AG04449 (cell line): Measurements from ENCODE around the gene PTH2.
"Not testable (repeated sequence)": the region's sequence is repeated elsewhere in the genome, so short reads cannot be mapped to it uniquely, and the experiment has no call there.

Source experiments
- CTCF ChIA-PET: fragments of 350-600 bp; formaldehyde crosslinking; extraction: SDS; loops from one replicate; lab custom pipeline; 2021; ENCODE audit warnings: antibody characterized with exemption; lab: Yijun Ruan, JAX
- POLR2A ChIA-PET: fragments of 400-600, 350-600 bp; formaldehyde crosslinking; extraction: SDS; loops from one replicate; lab custom pipeline; 2020; ENCODE audit warnings: antibody characterized with exemption, inconsistent platforms; lab: Yijun Ruan, JAX
- DNase-seq: peaks from one replicate; pipeline ENCODE4 v3.0.0-alpha.2; 2010; ENCODE audit warnings: low read depth, low spot score
- H3K4me3 ChIP-seq: 2 replicates; pipeline ENCODE4 v1.5.1; 2011; ENCODE audit warnings: low read depth, mild to moderate bottlenecking, control low read depth, low read length
- CTCF ChIP-seq: IDR thresholded peaks from one replicate; pipeline ENCODE4 v1.5.1; 2011; ENCODE audit warnings: mild to moderate bottlenecking, moderate library complexity, low read length, control low read depth, inconsistent platforms; ENCODE audit not compliant: insufficient read depth; ENCODE audit errors: missing control alignments

Gene PTH2

GRCh38 chr19:49451430-49452181 lies 28.4 kb upstream of the PTH2 start, which contains the start of gene PIH1D1:
PIH1D1 (minus strand) TSS chr19:49451814; CDS start chr19:49451574, 240 bp downstream.
- peak within 1 kb of the TSS; percentile 96 for H3K4me3 ChIP-seq
- POLR2A ChIA-PET = interaction anchor here (0.6 to 1.0 kb wide), 4 partner anchors 36 to 206 kb away, joined by 3 read pairs; partner anchors contain the start of genes RPL13A, RPS11 and TEAD2
- CTCF ChIA-PET = interaction anchor here (1.1 to 6.2 kb wide), 3 partner anchors 19 to 119 kb away, joined by 3 to 40 read pairs (median 3); partner anchors contain the start of gene FLT3LG
- DNase-seq = peak; percentile 95
- peak; percentile 11 for TF ChIP-seq CTCF

GRCh38 chr19:49450405-49450804 lies 27.2 kb upstream of the PTH2 start:
- H3K4me3 ChIP-seq = peak overlapping the region; percentile 40
- TF ChIP-seq CTCF = no peak
- DNase-seq = no peak
- ChIA-PET POLR2A (no interaction called here), CTCF (interaction anchor here (1.0 to 1.3 kb wide), 3 partner anchors 44 to 97 kb away, joined by 3 read pairs; no protein-coding TSS in a partner anchor)

GRCh38 chr19:49448432-49448786 lies 25.2 kb upstream of the PTH2 start:
- ChIA-PET CTCF (interaction anchor here (1.6 to 5.6 kb wide), 3 partner anchors 25 to 147 kb away, joined by 3 to 50 read pairs (median 5); no protein-coding TSS in a partner anchor), POLR2A (no interaction called here)
- TF ChIP-seq CTCF = no peak
- H3K4me3 ChIP-seq = no peak overlapping the region
- no peak for DNase-seq

- no peak for DNase-seq
- CTCF ChIA-PET = interaction anchor here (1.6 to 5.6 kb wide), 3 partner anchors 26 to 147 kb away, joined by 3 to 50 read pairs (median 5); no protein-coding TSS in a partner anchor
Observed at GRCh38 chr19:49447485-49448431, 24.5 kb upstream of the PTH2 start.

GRCh38 chr19:49445997-49446396 lies 22.8 kb upstream of the PTH2 start:
- no peak overlapping the region for H3K4me3 ChIP-seq
- TF ChIP-seq CTCF = no peak
- ChIA-PET POLR2A (no interaction called here), CTCF (interaction anchor here (0.6 to 5.6 kb wide), 7 partner anchors 10 to 220 kb away, joined by 3 to 50 read pairs (median 3); no protein-coding TSS in a partner anchor)
- no peak for DNase-seq

More at GRCh38 chr19:49447485-49448431, 24.5 kb upstream of the PTH2 start:
- POLR2A ChIA-PET = no interaction called here
- no peak for TF ChIP-seq CTCF
- H3K4me3 ChIP-seq = no peak overlapping the region

GRCh38 chr19:49444100-49444700 lies 21.0 kb upstream of the PTH2 start:
- POLR2A ChIA-PET, DNase-seq, H3K4me3 ChIP-seq: not testable (repeated sequence)
- CTCF ChIA-PET = interaction anchor here (0.6 to 5.6 kb wide), 13 partner anchors 8 to 222 kb away, joined by 3 to 50 read pairs (median 3); no protein-coding TSS in a partner anchor
